BE2C (cell line): Measurements from ENCODE around the gene AADACL4.

Experiments
- DNase-seq: peaks from one replicate; pipeline ENCODE4 v3.0.0-alpha.2; 2020
- H3K27me3 ChIP-seq: fragments of 250-450 bp; sonication (Bioruptor Pico); 2 replicates; pipeline ENCODE4 v1.5.1; 2020; ENCODE audit warnings: mild to moderate bottlenecking
- H3K36me3 ChIP-seq: fragments of 250-450 bp; sonication (Bioruptor Pico); 2 replicates; pipeline ENCODE4 v1.5.1; 2020; ENCODE audit warnings: mild to moderate bottlenecking
- H3K4me1 ChIP-seq: fragments of 250-450 bp; sonication (Bioruptor Pico); 2 replicates; pipeline ENCODE4 v1.5.1; 2020
- H3K4me3 ChIP-seq: 2 replicates; pipeline ENCODE4 v1.5.1; 2011; ENCODE audit warnings: low read depth, low read length
- H3K9me3 ChIP-seq: fragments of 250-450 bp; sonication (Bioruptor Pico); 2 replicates; pipeline ENCODE4 v1.5.1; 2020
- CTCF ChIP-seq: IDR thresholded peaks from 2 replicates; pipeline ENCODE4 v1.5.1; 2012; ENCODE audit warnings: mild to moderate bottlenecking, low read depth, low read length

Gene AADACL4

GRCh38 chr1:12678350-12678749, 34.5 kb downstream of the AADACL4 start:
- no peak for DNase-seq
- no peaks in the 10 kb centered on the region for H3K4me1 ChIP-seq
- H3K27me3 ChIP-seq = no peaks in the 10 kb centered on the region
- no peak for TF ChIP-seq CTCF
- no peaks in the 10 kb centered on the region for H3K9me3 ChIP-seq
- no peaks in the 10 kb centered on the region for H3K36me3 ChIP-seq
- H3K4me3 ChIP-seq = no peak overlapping the region

DNA sequence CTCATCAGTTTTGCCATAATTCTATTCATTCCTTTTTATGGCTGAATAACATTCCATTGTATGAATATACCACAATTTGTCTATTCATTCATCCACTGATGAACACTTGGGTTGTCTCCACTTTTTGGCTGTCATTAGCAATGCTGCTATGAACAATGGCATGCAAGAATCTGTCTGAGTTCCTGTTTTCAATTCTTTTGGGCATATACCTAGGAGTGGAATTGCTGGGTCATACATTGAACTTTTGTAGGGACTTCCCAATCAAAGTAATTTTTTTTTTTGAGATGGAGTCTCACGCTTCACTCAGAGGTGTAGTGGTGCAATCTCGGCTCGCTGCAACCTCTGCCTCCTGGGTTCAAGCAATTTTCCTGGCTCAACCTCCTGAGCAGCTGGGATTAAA, 34.9 kb downstream of the AADACL4 start:
- Histone ChIP-seq H3K4me3 (no peak overlapping the region), H3K9me3 (no peaks in the 10 kb centered on the region), H3K4me1 (no peaks in the 10 kb centered on the region), H3K27me3 (no peaks in the 10 kb centered on the region), H3K36me3 (no peaks in the 10 kb centered on the region)
- DNase-seq = no peak
- TF ChIP-seq CTCF = no peak

GRCh38 chr1:12690156-12690555, 46.3 kb downstream of the AADACL4 start:
- Histone ChIP-seq H3K36me3 (no peaks in the 10 kb centered on the region), H3K4me1 (no peaks in the 10 kb centered on the region), H3K4me3 (no peak overlapping the region), H3K9me3 (no peaks in the 10 kb centered on the region), H3K27me3 (no peaks in the 10 kb centered on the region)
- DNase-seq = no peak
- no peak for TF ChIP-seq CTCF

DNA sequence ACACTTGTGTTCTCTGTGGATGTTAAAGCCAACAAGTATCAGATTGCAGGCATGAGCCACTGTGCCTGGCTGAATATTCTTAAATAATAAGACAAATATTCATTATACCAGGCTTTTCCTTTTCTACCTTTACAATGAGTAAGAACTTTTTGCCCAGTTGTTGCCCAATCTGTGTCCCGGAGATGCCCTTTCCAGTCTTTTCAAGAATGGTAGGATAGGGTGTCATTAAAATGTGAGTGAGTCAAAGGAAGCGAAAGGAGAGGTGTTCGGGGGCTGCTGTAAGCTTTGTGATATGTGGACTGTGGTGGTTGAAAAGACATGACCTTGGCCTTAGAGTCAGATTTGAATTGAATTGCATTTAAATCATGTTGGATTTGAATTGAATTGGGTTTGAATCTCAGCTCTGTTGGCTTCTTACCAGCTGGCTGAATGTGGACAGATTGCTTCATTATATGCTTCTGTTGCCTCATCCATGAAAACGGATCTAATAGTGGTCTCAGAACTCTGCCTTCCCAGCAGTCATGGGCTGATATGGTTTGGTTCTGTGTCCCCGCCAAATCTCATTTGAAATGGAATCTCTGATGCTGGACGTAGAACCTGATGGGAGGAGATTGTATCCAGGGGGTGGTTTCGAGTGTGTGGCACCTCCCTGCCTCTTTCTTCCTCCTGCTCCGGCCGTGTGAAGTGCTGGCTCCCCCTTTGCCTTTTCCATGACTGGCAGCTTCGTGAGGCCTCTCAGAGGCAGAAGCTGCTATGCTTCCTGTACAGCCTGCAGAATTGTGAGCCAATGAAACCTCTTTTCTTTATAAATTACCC, 49.3 kb downstream of the AADACL4 start:
- Histone ChIP-seq H3K4me1 (no peaks in the 10 kb centered on the region), H3K27me3 (no peaks in the 10 kb centered on the region), H3K4me3 (no peak overlapping the region), H3K9me3 (no peaks in the 10 kb centered on the region), H3K36me3 (no peaks in the 10 kb centered on the region)
- DNase-seq = no peak
- TF ChIP-seq CTCF = no peak

GRCh38 chr1:12696658-12697057, 52.8 kb downstream of the AADACL4 start:
- no peak for TF ChIP-seq CTCF
- Histone ChIP-seq H3K27me3 (no peaks in the 10 kb centered on the region), H3K9me3 (no peaks in the 10 kb centered on the region), H3K4me1 (no peaks in the 10 kb centered on the region), H3K4me3 (no peak overlapping the region), H3K36me3 (no peaks in the 10 kb centered on the region)
- DNase-seq = no peak

DNA sequence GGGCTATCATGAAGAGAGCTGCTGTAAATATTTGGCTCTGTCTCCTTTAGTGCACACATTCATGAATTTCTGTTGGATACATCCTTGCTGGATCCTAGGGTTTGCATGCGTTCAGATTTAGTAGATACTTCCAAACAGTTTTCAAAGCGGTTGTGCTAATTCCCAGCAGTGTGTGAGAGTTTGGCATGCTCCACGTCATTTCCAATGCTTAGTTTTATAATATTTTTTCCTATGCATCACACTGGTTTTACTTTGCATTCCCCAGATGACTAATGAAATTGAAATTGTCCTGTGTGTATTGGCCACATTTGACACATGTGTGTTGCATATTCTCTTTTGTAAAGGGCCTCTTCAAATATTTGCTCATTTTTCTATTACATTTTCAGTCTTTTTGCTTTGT, 53.5 kb downstream of the AADACL4 start:
- no peaks in the 10 kb centered on the region for H3K36me3 ChIP-seq
- DNase-seq = no peak
- H3K4me1 ChIP-seq = no peaks in the 10 kb centered on the region
- no peak overlapping the region for H3K4me3 ChIP-seq
- TF ChIP-seq CTCF = no peak
- no peaks in the 10 kb centered on the region for H3K27me3 ChIP-seq
- no peaks in the 10 kb centered on the region for H3K9me3 ChIP-seq
